Cardiac muscle cell (in vitro differentiated cells and primary cell): ENCODE measurements around the gene METTL27. TPM values are rescaled to one million over a fixed set of nuclear protein-coding genes. Genes with fewer than 3 reads are reported as not detected.
"Not testable (repeated sequence)": the region's sequence is repeated elsewhere in the genome, so short reads cannot be mapped to it uniquely, and the experiment has no call there.

Experiments
- DNase-seq, 2 donors: peaks; one replicate each; pipeline versions ENCODE4 v3.0.0 to v3.0.0-alpha.2; 2010 to 2017; ENCODE audit warnings: low read depth in 1 of 2, low spot score in 1 of 2
- H3K27ac ChIP-seq: fragments of 200-600 bp; sonication (generic); 2 replicates; pipeline ENCODE4 v1.5.1; 2016
- H3K27me3 ChIP-seq: fragments of 200-600 bp; sonication (generic); 2 replicates; pipeline ENCODE4 v1.6.0; 2016; ENCODE audit warnings: control low read depth
- H3K36me3 ChIP-seq: fragments of 200-600 bp; sonication (generic); 2 replicates; pipeline ENCODE4 v1.5.1; 2016; ENCODE audit warnings: control low read depth
- H3K4me1 ChIP-seq: fragments of 200-600 bp; sonication (generic); 2 replicates; pipeline ENCODE4 v1.8.1; 2017; ENCODE audit warnings: low read depth, mild to moderate bottlenecking, mixed run types
- H3K4me3 ChIP-seq: fragments of 200-600 bp; sonication (generic); 2 replicates; pipeline ENCODE4 v1.5.1; 2016; ENCODE audit warnings: mild to moderate bottlenecking
- H3K9me3 ChIP-seq: fragments of 200-600 bp; sonication (generic); 2 replicates; pipeline ENCODE4 v1.5.1; 2017; ENCODE audit warnings: low read depth, mild to moderate bottlenecking, control low read depth
- CTCF ChIP-seq: IDR thresholded peaks from 2 replicates; pipeline ENCODE4 v1.5.1; 2012; ENCODE audit warnings: low read depth, mild to moderate bottlenecking, low read length
- polyA plus RNA-seq: library from polyadenylated mRNA; unstranded; fragments of >200 nt; fragmentation: Nextera tagmentation; extraction: Ambion mirVana; gene quantifications from 2 replicates; pipeline ENCODE4 v1.2.1, GENCODE V29; 2016
- total RNA-seq: library from RNA; depleted of rRNA; stranded (reverse); fragments of >200 nt; gene quantifications from 2 replicates; pipeline ENCODE4 v1.2.3, GENCODE V29; 2016

Gene METTL27
- total and polyA plus RNA-seq, 2 experiments from 2014 or later, result 4.6 to 5.2 TPM

GRCh38 chr7:73823257-73823656 lies 19.1 kb downstream of the METTL27 start:
- Histone ChIP-seq H3K27ac (no peak overlapping the region), H3K36me3 (no peaks in the 10 kb centered on the region), H3K9me3 (no peaks in the 10 kb centered on the region), H3K27me3 (no peaks in the 10 kb centered on the region), H3K4me1 (peaks cover 9% of the 10 kb centered on the region), H3K4me3 (no peak overlapping the region)
- no peak for TF ChIP-seq CTCF
- no peak for DNase-seq

- H3K4me3 ChIP-seq, result no peak overlapping the region
- TF ChIP-seq CTCF, result no peak
- DNase-seq, result peak in 1 of 2 donors; percentile 64
- H3K27me3 ChIP-seq, result no peaks in the 10 kb centered on the region
- H3K27ac ChIP-seq, result no peak overlapping the region
- no peaks in the 10 kb centered on the region for H3K9me3 ChIP-seq
- H3K4me1 ChIP-seq, result peaks cover 4% of the 10 kb centered on the region
- no peaks in the 10 kb centered on the region for H3K36me3 ChIP-seq
Observed at GRCh38 chr7:73822319-73823173, 19.8 kb downstream of the METTL27 start.

GRCh38 chr7:73821597-73822285 lies 20.6 kb downstream of the METTL27 start:
- not testable (repeated sequence) for DNase-seq, H3K4me3 ChIP-seq, H3K27me3 ChIP-seq, H3K27ac ChIP-seq, H3K4me1 ChIP-seq, H3K9me3 ChIP-seq, H3K36me3 ChIP-seq

GRCh38 chr7:73820013-73820412 lies 22.3 kb downstream of the METTL27 start:
- H3K36me3 ChIP-seq, result no peaks in the 10 kb centered on the region

GRCh38 chr7:73817121-73817520 lies 25.2 kb downstream of the METTL27 start:
- H3K27me3 ChIP-seq, result no peaks in the 10 kb centered on the region
- no peak overlapping the region for H3K27ac ChIP-seq
- no peaks in the 10 kb centered on the region for H3K36me3 ChIP-seq
- H3K4me3 ChIP-seq, result no peak overlapping the region
- no peaks in the 10 kb centered on the region for H3K9me3 ChIP-seq
- TF ChIP-seq CTCF, result no peak
- no peaks in the 10 kb centered on the region for H3K4me1 ChIP-seq
- no peak for DNase-seq

More at GRCh38 chr7:73820013-73820412, 22.3 kb downstream of the METTL27 start:
- Histone ChIP-seq H3K4me1 (no peaks in the 10 kb centered on the region), H3K27ac (no peak overlapping the region), H3K27me3 (no peaks in the 10 kb centered on the region), H3K9me3 (no peaks in the 10 kb centered on the region), H3K4me3 (no peak overlapping the region)
- DNase-seq, result no peak
- no peak for TF ChIP-seq CTCF

GRCh38 chr7:73815436-73815835 lies 26.9 kb downstream of the METTL27 start:
- no peak for TF ChIP-seq CTCF
- Histone ChIP-seq H3K4me3 (no peak overlapping the region), H3K27ac (no peak overlapping the region)

More at GRCh38 chr7:73815436-73815835, 26.9 kb downstream of the METTL27 start:
- no peaks in the 10 kb centered on the region for H3K36me3 ChIP-seq
- no peaks in the 10 kb centered on the region for H3K9me3 ChIP-seq
- no peaks in the 10 kb centered on the region for H3K4me1 ChIP-seq
- H3K27me3 ChIP-seq, result no peaks in the 10 kb centered on the region
- no peak for DNase-seq
